HepG2 (cell line): ENCODE data around the gene NRK. TPM values are rescaled to one million over a fixed set of nuclear protein-coding genes. Genes with fewer than 3 reads are reported as not detected.

Source experiments
- ATAC-seq: fragments of 200-7000 bp; cut with Tn5 transposase; 3 replicates; pipeline ENCODE4 v1.9.1; 2020; ENCODE audit warnings: mild to moderate bottlenecking, moderate library complexity
- BruUV-seq: library from RNA; stranded (reverse); fragments of 400-500 nt; replicated peaks from 2 replicates; lab custom pipeline; 2021; lab: Mats Ljungman, UMichigan
- CTCF ChIA-PET: fragments of 300-600 bp; formaldehyde crosslinking; extraction: SDS; loops from one replicate; lab custom pipeline; 2021; ENCODE audit warnings: low total read pairs, inconsistent platforms, low intra/inter-chr PET ratio; lab: Yijun Ruan, JAX
- POLR2A ChIA-PET: fragments of 350-600 bp; sonication (Branson Sonifier 250); formaldehyde crosslinking; loops from one replicate; lab custom pipeline; 2020; ENCODE audit warnings: antibody characterized with exemption, inconsistent platforms; lab: Yijun Ruan, JAX
- DNase-seq: peaks from one replicate; pipeline ENCODE4 v3.0.0-alpha.2; 2015; ENCODE audit warnings: low spot score
- FAIRE-seq: peaks from 3 replicates; lab custom pipeline; 2011; peaks lifted over from hg19 to GRCh38; lab: Jason Lieb, UNC
- H2AFZ ChIP-seq: one replicate; pipeline ENCODE4 v1.6.1; 2011; ENCODE audit warnings: low read length, inconsistent platforms
- H3K27ac ChIP-seq: fragments of 300-600 bp; 3 replicates; pipeline ENCODE4 v1.8.0; 2011; ENCODE audit warnings: mixed run types, mild to moderate bottlenecking, mixed read lengths, low read length, inconsistent platforms; ENCODE audit not compliant: insufficient read depth; ENCODE audit errors: extremely low read length
- H3K27me3 ChIP-seq, 2 experiments: fragments of 200-600 bp in 1 of 2; 2 replicates in 1 of 2; 3 replicates in 1 of 2; pipeline versions ENCODE4 v1.6.0 to v1.8.0; 2011; ENCODE audit warnings: low read length in 2 of 2, mild to moderate bottlenecking in 2 of 2, moderate library complexity in 2 of 2, inconsistent platforms in 1 of 2; ENCODE audit not compliant: insufficient read depth in 2 of 2, control insufficient read depth in 1 of 2
- H3K36me3 ChIP-seq, 2 experiments: fragments of 200-600 bp in 1 of 2; replicated peaks in 1 of 2; 2 replicates in 1 of 2; 3 replicates in 1 of 2; pipeline versions ENCODE4 v1.5.1 to v1.8.0; 2011; ENCODE audit warnings: low read length in 2 of 2, inconsistent platforms in 1 of 2; ENCODE audit not compliant: insufficient read depth in 2 of 2, control insufficient read depth in 1 of 2
- H3K4me1 ChIP-seq: 2 replicates; pipeline ENCODE4 v1.5.1; 2012; ENCODE audit warnings: low read length, inconsistent platforms; ENCODE audit not compliant: insufficient read depth
- H3K4me2 ChIP-seq: 2 replicates; pipeline ENCODE4 v1.6.0; 2011; ENCODE audit warnings: low read depth, low read length, inconsistent platforms
- H3K4me3 ChIP-seq, 3 experiments: fragments of 200-600 bp in 1 of 3; sonication (generic), shearing (Covaris generic) in 1 of 3; replicated peaks in 1 of 3; 2 replicates each; pipeline ENCODE4 v1.5.1; 2011 to 2016; ENCODE audit warnings: low read length in 3 of 3, inconsistent platforms in 2 of 3, low read depth in 2 of 3, mild to moderate bottlenecking in 2 of 3, control low read depth in 1 of 3, mixed read lengths in 1 of 3; ENCODE audit not compliant: insufficient read depth in 1 of 3
- H3K79me2 ChIP-seq: one replicate; pipeline ENCODE4 v1.6.1; 2011; ENCODE audit warnings: low read length, inconsistent platforms; ENCODE audit not compliant: insufficient read depth
- H3K9ac ChIP-seq: 2 replicates; pipeline ENCODE4 v1.6.0; 2011; ENCODE audit warnings: mild to moderate bottlenecking, low read depth, low read length, inconsistent platforms; ENCODE audit not compliant: insufficient read depth
- H3K9me3 ChIP-seq: 2 replicates; pipeline ENCODE4 v1.5.1; 2012; ENCODE audit warnings: mild to moderate bottlenecking, low read length
- H4K20me1 ChIP-seq: 2 replicates; pipeline ENCODE4 v1.6.0; 2011; ENCODE audit warnings: inconsistent platforms, mild to moderate bottlenecking, low read length, moderate library complexity; ENCODE audit not compliant: insufficient read depth
- BRD4 ChIP-seq: sonication (generic); formaldehyde crosslinking; IDR thresholded peaks from 2 replicates; pipeline ENCODE4 v1.4.0; 2020; ENCODE audit warnings: missing genetic modification reagents
- CENPBD1 ChIP-seq: sonication (generic); formaldehyde crosslinking; IDR thresholded peaks from 2 replicates; pipeline ENCODE4 v1.8.0; 2022; ENCODE audit warnings: missing genetic modification reagents, low read depth, mild to moderate bottlenecking, borderline replicate concordance
- JUN ChIP-seq: sonication (generic); formaldehyde crosslinking; IDR thresholded peaks from 2 replicates; pipeline ENCODE4 v1.4.0; 2020; ENCODE audit warnings: mild to moderate bottlenecking, missing genetic modification reagents
- NFIC ChIP-seq: IDR thresholded peaks from 2 replicates; pipeline ENCODE4 v1.6.1; 2012; ENCODE audit warnings: mild to moderate bottlenecking, low read length, inconsistent platforms
- NR2F6 ChIP-seq, 2 experiments: IDR thresholded peaks; 2 replicates each; pipeline ENCODE4 v1.6.1; 2016; ENCODE audit warnings: antibody characterized with exemption in 1 of 2, mild to moderate bottlenecking in 1 of 2
- SNAPC4 ChIP-seq: sonication (generic); formaldehyde crosslinking; IDR thresholded peaks from 2 replicates; pipeline ENCODE4 v1.4.0; 2020; ENCODE audit warnings: mild to moderate bottlenecking, missing genetic modification reagents
- TOE1 ChIP-seq: sonication (generic); formaldehyde crosslinking; IDR thresholded peaks from 2 replicates; pipeline ENCODE4 v1.4.0; 2020; ENCODE audit warnings: mild to moderate bottlenecking, missing genetic modification reagents
- WIZ ChIP-seq: sonication (generic); formaldehyde crosslinking; IDR thresholded peaks from 2 replicates; pipeline ENCODE4 v1.5.1; 2020; ENCODE audit warnings: mild to moderate bottlenecking, missing genetic modification reagents
- ZNF747 ChIP-seq: sonication (generic); formaldehyde crosslinking; IDR thresholded peaks from 2 replicates; pipeline ENCODE4 v1.8.1; 2023; ENCODE audit warnings: missing genetic modification reagents, mild to moderate bottlenecking, borderline replicate concordance
- WGBS: methylation state at CpG from one replicate; pipeline ENCODE4 v1.1.6; 2017; ENCODE audit warnings: low lambda C conversion rate; 5-methylcytosine and 5-hydroxymethylcytosine counted together
- in situ Hi-C: cut with HindIII; loops from 2 replicates; pipeline ENCODE4 v1.10.0; 2017; ENCODE audit warnings: low pct_unique_long_range_greater_than_20kb; ENCODE audit not compliant: extremely low pct_ligation_motif_present
- intact Hi-C: fragments of 100-400 bp; cut with micrococcal nuclease; formaldehyde crosslinking; loops from one replicate; pipeline ENCODE4 v1.10.0; 2022; ENCODE audit not compliant: unreplicated experiment
- polyA plus RNA-seq, 8 experiments: library from polyadenylated mRNA; depleted of rRNA in 3 of 8; stranded (reverse) in 7 of 8; unstranded in 1 of 8; fragments of >200 nt; fragmentation: Illumina TruSeq in 4 of 8; extraction: Trizol in 4 of 8; gene quantifications; 2 replicates each; pipeline versions ENCODE4 v1.2.1 to v1.2.3, GENCODE V29; 2011 to 2016; ENCODE audit warnings: low read depth in 4 of 8, missing spikeins in 1 of 8, mixed read lengths in 1 of 8; ENCODE audit not compliant: insufficient read depth in 1 of 8
- total RNA-seq, 5 experiments: library from RNA; depleted of rRNA; stranded (reverse); fragments of >200 nt; fragmentation: Illumina TruSeq; extraction: Trizol; gene quantifications; 2 replicates each; pipeline ENCODE4 v1.2.3, GENCODE V29; 2016; ENCODE audit warnings: low read depth in 1 of 5
- TF ChIP-seq, protein P1 (sequence below): IDR thresholded peaks from 2 replicates; pipeline ENCODE4 v1.6.1; 2016; ENCODE audit warnings: missing compliant biosample characterization, missing genetic modification reagents, borderline replicate concordance
- TF ChIP-seq, protein P2 (sequence below): sonication (generic); formaldehyde crosslinking; IDR thresholded peaks from 2 replicates; pipeline ENCODE4 v1.9.0; 2021; ENCODE audit warnings: mild to moderate bottlenecking, missing genetic modification reagents

The NRK gene
- total and polyA plus RNA-seq, 2 of the 13 experiments (the other 11 are each of a cell fraction or from before 2014, with no cell fraction given): not detected

DNA sequence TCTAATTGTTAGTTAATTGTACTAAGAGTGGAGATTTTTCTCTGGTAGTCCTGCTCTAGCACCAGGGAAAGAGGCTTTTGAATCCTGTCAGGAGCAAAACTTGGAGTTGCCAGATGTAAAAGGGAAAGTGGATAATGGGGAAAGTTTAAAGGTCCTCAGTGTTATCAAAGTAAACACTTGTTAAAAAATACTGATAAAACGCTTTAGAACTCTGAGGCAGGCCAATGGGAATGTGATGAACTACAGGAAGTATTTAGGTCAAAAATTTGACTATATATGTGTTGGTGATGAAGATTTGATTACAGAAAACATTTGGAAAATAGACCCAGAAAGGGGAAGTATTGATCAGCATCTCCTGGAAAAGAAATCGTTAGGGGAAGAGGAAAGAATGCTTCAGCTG is 183.3 kb downstream of the NRK start:
- H3K4me2 ChIP-seq: peak overlapping the region; percentile 15; the same call in 1 of the 2 replicates
- in situ Hi-C loops (no loop called here), intact Hi-C loops (no loop called here)
- BruUV-seq: no TSS peak
- H3K36me3 ChIP-seq: no peaks in the 10 kb centered on the region
- peak; percentile 58 for DNase-seq
- 0% methylated on average over 2 of the region's 2 CpGs for WGBS
- H2AFZ ChIP-seq: no peak overlapping the region
- FAIRE-seq: no peak
- H3K9ac ChIP-seq: no peak overlapping the region
- H4K20me1 ChIP-seq: no peaks in the 10 kb centered on the region
- ChIA-PET CTCF (no interaction called here), POLR2A (interaction anchor here (1.6 kb wide), 1 partner anchor 33 kb away, joined by 6 read pairs; the partner anchor contains the start of gene SERPINA7)
- peak; percentile 40 for ATAC-seq
- no peaks in the 10 kb centered on the region for H3K9me3 ChIP-seq
- H3K79me2 ChIP-seq: no peaks in the 10 kb centered on the region
- peaks cover 74% of the 10 kb centered on the region for H3K4me1 ChIP-seq
- H3K27ac ChIP-seq: peak overlapping the region; percentile 26
- no peak overlapping the region; a peak in 1 of 6 replicates for H3K4me3 ChIP-seq
- no peaks in the 10 kb centered on the region for H3K27me3 ChIP-seq
- TF ChIP-seq NFIC (peak; percentile 33; the same call in 1 of the 2 replicates), SNAPC4 (CRISPR knock-in tag) (no peak), NR2F6 (IDR thresholded peaks at IDR 0.05) (0 out of 2 replicates have a peak, but pooled peaks have one; percentile 13), NR2F6 (CRISPR knock-in tag; IDR thresholded peaks at IDR 0.05) (no peak), BRD4 (CRISPR knock-in tag) (no peak), JUN (no peak), TOE1 (CRISPR knock-in tag) (no peak), WIZ (no peak), CENPBD1 (CRISPR knock-in tag) (no peak), ZNF747 (no peak)
- TF ChIP-seq, protein P1, sequence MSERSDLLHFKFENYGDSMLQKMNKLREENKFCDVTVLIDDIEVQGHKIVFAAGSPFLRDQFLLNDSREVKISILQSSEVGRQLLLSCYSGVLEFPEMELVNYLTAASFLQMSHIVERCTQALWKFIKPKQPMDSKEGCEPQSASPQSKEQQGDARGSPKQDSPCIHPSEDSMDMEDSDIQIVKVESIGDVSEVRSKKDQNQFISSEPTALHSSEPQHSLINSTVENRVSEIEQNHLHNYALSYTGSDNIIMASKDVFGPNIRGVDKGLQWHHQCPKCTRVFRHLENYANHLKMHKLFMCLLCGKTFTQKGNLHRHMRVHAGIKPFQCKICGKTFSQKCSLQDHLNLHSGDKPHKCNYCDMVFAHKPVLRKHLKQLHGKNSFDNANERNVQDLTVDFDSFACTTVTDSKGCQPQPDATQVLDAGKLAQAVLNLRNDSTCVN (CRISPR knock-in tag): no peak
- TF ChIP-seq, protein P2, sequence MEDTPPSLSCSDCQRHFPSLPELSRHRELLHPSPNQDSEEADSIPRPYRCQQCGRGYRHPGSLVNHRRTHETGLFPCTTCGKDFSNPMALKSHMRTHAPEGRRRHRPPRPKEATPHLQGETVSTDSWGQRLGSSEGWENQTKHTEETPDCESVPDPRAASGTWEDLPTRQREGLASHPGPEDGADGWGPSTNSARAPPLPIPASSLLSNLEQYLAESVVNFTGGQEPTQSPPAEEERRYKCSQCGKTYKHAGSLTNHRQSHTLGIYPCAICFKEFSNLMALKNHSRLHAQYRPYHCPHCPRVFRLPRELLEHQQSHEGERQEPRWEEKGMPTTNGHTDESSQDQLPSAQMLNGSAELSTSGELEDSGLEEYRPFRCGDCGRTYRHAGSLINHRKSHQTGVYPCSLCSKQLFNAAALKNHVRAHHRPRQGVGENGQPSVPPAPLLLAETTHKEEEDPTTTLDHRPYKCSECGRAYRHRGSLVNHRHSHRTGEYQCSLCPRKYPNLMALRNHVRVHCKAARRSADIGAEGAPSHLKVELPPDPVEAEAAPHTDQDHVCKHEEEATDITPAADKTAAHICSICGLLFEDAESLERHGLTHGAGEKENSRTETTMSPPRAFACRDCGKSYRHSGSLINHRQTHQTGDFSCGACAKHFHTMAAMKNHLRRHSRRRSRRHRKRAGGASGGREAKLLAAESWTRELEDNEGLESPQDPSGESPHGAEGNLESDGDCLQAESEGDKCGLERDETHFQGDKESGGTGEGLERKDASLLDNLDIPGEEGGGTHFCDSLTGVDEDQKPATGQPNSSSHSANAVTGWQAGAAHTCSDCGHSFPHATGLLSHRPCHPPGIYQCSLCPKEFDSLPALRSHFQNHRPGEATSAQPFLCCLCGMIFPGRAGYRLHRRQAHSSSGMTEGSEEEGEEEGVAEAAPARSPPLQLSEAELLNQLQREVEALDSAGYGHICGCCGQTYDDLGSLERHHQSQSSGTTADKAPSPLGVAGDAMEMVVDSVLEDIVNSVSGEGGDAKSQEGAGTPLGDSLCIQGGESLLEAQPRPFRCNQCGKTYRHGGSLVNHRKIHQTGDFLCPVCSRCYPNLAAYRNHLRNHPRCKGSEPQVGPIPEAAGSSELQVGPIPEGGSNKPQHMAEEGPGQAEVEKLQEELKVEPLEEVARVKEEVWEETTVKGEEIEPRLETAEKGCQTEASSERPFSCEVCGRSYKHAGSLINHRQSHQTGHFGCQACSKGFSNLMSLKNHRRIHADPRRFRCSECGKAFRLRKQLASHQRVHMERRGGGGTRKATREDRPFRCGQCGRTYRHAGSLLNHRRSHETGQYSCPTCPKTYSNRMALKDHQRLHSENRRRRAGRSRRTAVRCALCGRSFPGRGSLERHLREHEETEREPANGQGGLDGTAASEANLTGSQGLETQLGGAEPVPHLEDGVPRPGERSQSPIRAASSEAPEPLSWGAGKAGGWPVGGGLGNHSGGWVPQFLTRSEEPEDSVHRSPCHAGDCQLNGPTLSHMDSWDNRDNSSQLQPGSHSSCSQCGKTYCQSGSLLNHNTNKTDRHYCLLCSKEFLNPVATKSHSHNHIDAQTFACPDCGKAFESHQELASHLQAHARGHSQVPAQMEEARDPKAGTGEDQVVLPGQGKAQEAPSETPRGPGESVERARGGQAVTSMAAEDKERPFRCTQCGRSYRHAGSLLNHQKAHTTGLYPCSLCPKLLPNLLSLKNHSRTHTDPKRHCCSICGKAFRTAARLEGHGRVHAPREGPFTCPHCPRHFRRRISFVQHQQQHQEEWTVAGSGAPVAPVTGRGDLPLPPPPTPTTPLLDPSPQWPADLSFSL (CRISPR knock-in tag): no peak
